Urinary bladder (tissue), 4 donors: ENCODE results near the gene MKLN1. TPM values are rescaled to one million over a fixed set of nuclear protein-coding genes. Genes with fewer than 3 reads are reported as not detected.
"Not testable (repeated sequence)": the region's sequence is repeated elsewhere in the genome, so short reads cannot be mapped to it uniquely, and the experiment has no call there.

Experiments used
- DNase-seq: peaks from one replicate; pipeline ENCODE4 v3.0.0-alpha.2; 2015; ENCODE audit errors: extremely low spot score
- H3K27ac ChIP-seq: one replicate; pipeline ENCODE4 v1.5.1; 2013; ENCODE audit warnings: low read depth, mild to moderate bottlenecking, moderate library complexity
- H3K36me3 ChIP-seq: one replicate; pipeline ENCODE4 v1.6.1; 2013; ENCODE audit warnings: mild to moderate bottlenecking, moderate library complexity; ENCODE audit not compliant: insufficient read depth
- H3K4me1 ChIP-seq: one replicate; pipeline ENCODE4 v1.6.1; 2013; ENCODE audit warnings: mild to moderate bottlenecking, moderate library complexity; ENCODE audit not compliant: insufficient read depth
- H3K4me3 ChIP-seq: one replicate; pipeline ENCODE4 v1.5.1; 2013; ENCODE audit warnings: low read depth, low read length
- WGBS: extraction: QIAGEN DNeasy Blood & Tissue Kit; methylation state at CpG from one replicate; pipeline ENCODE4 v1.1.7; 2013; 5-methylcytosine and 5-hydroxymethylcytosine counted together
- polyA plus RNA-seq: library from polyadenylated mRNA; stranded (reverse); fragments of 200-250 nt; gene quantifications from one replicate; pipeline ENCODE4 v1.2.3, GENCODE V29; 2013
- total RNA-seq: library from RNA; depleted of rRNA; stranded (reverse); fragments of >200 nt; gene quantifications from one replicate; pipeline ENCODE4 v1.2.3, GENCODE V29; 2014
- donor health status: healthy with polysubstance abuse.
- donor health status: healthy.

The MKLN1 gene
- total and polyA plus RNA-seq, 2 donors, result 14.8 to 133 TPM

GRCh38 chr7:131513245-131514061, 185.8 kb downstream of the MKLN1 start:
- H3K27ac ChIP-seq, result no peak overlapping the region
- DNase-seq, result peak; percentile 26
- H3K4me1 ChIP-seq, result no peaks in the 10 kb centered on the region
- H3K36me3 ChIP-seq, result no peaks in the 10 kb centered on the region
- no peak overlapping the region for H3K4me3 ChIP-seq
- 38% methylated on average over 11 of the region's 11 CpGs for WGBS

- not testable (repeated sequence) for DNase-seq, H3K4me1 ChIP-seq, H3K4me3 ChIP-seq, H3K36me3 ChIP-seq, H3K27ac ChIP-seq
- WGBS, result 91% methylated on average over 7 of the region's 7 CpGs
Observed at GRCh38 chr7:131515471-131515870, 187.8 kb downstream of the MKLN1 start.

GRCh38 chr7:131517218-131517923, 189.7 kb downstream of the MKLN1 start:
- 91% methylated on average over 19 of the region's 19 CpGs for WGBS
- no peak for DNase-seq
- Histone ChIP-seq H3K27ac (no peak overlapping the region), H3K4me3 (no peak overlapping the region), H3K4me1 (no peaks in the 10 kb centered on the region), H3K36me3 (no peaks in the 10 kb centered on the region)

GRCh38 chr7:131518626-131519025, 190.9 kb downstream of the MKLN1 start:
- 90% methylated on average over 11 of the region's 11 CpGs for WGBS

GRCh38 chr7:131521651-131522163, 194.0 kb downstream of the MKLN1 start:
- Histone ChIP-seq H3K4me3 (no peak overlapping the region), H3K36me3 (no peaks in the 10 kb centered on the region), H3K27ac (no peak overlapping the region), H3K4me1 (no peaks in the 10 kb centered on the region)
- DNase-seq, result no peak
- 47% methylated on average over 7 of the region's 7 CpGs for WGBS

More at GRCh38 chr7:131518626-131519025, 190.9 kb downstream of the MKLN1 start:
- DNase-seq, result no peak
- no peak overlapping the region for H3K4me3 ChIP-seq
- H3K27ac ChIP-seq, result no peak overlapping the region
- H3K4me1 ChIP-seq, result no peaks in the 10 kb centered on the region
- H3K36me3 ChIP-seq, result no peaks in the 10 kb centered on the region

- H3K4me1 ChIP-seq, result no peaks in the 10 kb centered on the region
- H3K36me3 ChIP-seq, result no peaks in the 10 kb centered on the region
- no peak overlapping the region for H3K4me3 ChIP-seq
- no peak for DNase-seq
- WGBS, result 84% methylated on average over 11 of the region's 11 CpGs
- H3K27ac ChIP-seq, result no peak overlapping the region
Observed at GRCh38 chr7:131522325-131522930, 194.8 kb downstream of the MKLN1 start.

GRCh38 chr7:131524115-131524514, 196.4 kb downstream of the MKLN1 start:
- no peaks in the 10 kb centered on the region for H3K36me3 ChIP-seq
- WGBS, result 39% methylated on average over 2 of the region's 2 CpGs
- no peak overlapping the region for H3K4me3 ChIP-seq
- DNase-seq, result no peak
- no peaks in the 10 kb centered on the region for H3K4me1 ChIP-seq
- no peak overlapping the region for H3K27ac ChIP-seq

- no peak for DNase-seq
- no peaks in the 10 kb centered on the region for H3K36me3 ChIP-seq
- no peak overlapping the region for H3K27ac ChIP-seq
- no peaks in the 10 kb centered on the region for H3K4me1 ChIP-seq
- H3K4me3 ChIP-seq, result no peak overlapping the region
Observed at GRCh38 chr7:131524703-131525102, 197.0 kb downstream of the MKLN1 start.

- 73% methylated on average over 2 of the region's 2 CpGs for WGBS
- Histone ChIP-seq H3K4me1 (no peaks in the 10 kb centered on the region), H3K4me3 (no peak overlapping the region), H3K27ac (no peak overlapping the region), H3K36me3 (no peaks in the 10 kb centered on the region)
- DNase-seq, result no peak
Observed at GRCh38 chr7:131525820-131526219, 198.1 kb downstream of the MKLN1 start.

- DNase-seq, result no peak
- 64% methylated on average over 4 of the region's 4 CpGs for WGBS
- H3K4me1 ChIP-seq, result no peaks in the 10 kb centered on the region
- H3K4me3 ChIP-seq, result no peak overlapping the region
- H3K36me3 ChIP-seq, result no peaks in the 10 kb centered on the region
- no peak overlapping the region for H3K27ac ChIP-seq
Observed at GRCh38 chr7:131527456-131527855, 199.8 kb downstream of the MKLN1 start.

- no peak overlapping the region for H3K4me3 ChIP-seq
- H3K4me1 ChIP-seq, result no peaks in the 10 kb centered on the region
- WGBS, result 61% methylated on average over 3 of the region's 3 CpGs
- DNase-seq, result no peak
- H3K27ac ChIP-seq, result no peak overlapping the region
- no peaks in the 10 kb centered on the region for H3K36me3 ChIP-seq
Observed at GRCh38 chr7:131529179-131529578, 201.5 kb downstream of the MKLN1 start.

GRCh38 chr7:131529617-131530016, 201.9 kb downstream of the MKLN1 start:
- Histone ChIP-seq H3K4me1 (no peaks in the 10 kb centered on the region), H3K4me3 (no peak overlapping the region), H3K27ac (no peak overlapping the region), H3K36me3 (no peaks in the 10 kb centered on the region)
- 88% methylated on average over 11 of the region's 11 CpGs for WGBS
- no peak for DNase-seq

- WGBS, result 93% methylated on average over 6 of the region's 6 CpGs
- Histone ChIP-seq H3K27ac (no peak overlapping the region), H3K4me1 (no peaks in the 10 kb centered on the region), H3K36me3 (no peaks in the 10 kb centered on the region), H3K4me3 (no peak overlapping the region)
- DNase-seq, result no peak
Observed at GRCh38 chr7:131530137-131530536, 202.5 kb downstream of the MKLN1 start.
